Endothelial cell of umbilical vein (primary cell): ENCODE results near the gene ZBTB7B.

Experiments used
- EZH2 ChIP-seq: IDR thresholded peaks from 2 replicates; pipeline ENCODE4 v1.6.1; 2012; ENCODE audit warnings: borderline replicate concordance, low read depth, mild to moderate bottlenecking, moderate library complexity, low read length, inconsistent platforms; ENCODE audit not compliant: severe bottlenecking
- FOS ChIP-seq: IDR thresholded peaks from 2 replicates; pipeline ENCODE4 v1.6.1; 2011; ENCODE audit warnings: mild to moderate bottlenecking, low read length, moderate library complexity, borderline replicate concordance; ENCODE audit not compliant: insufficient read depth
- JUN ChIP-seq: IDR thresholded peaks from 2 replicates; pipeline ENCODE4 v1.6.1; 2011; ENCODE audit warnings: borderline replicate concordance, low read depth; ENCODE audit not compliant: insufficient read length, insufficient read depth
- POLR2A ChIP-seq: IDR thresholded peaks from 2 replicates; pipeline ENCODE4 v1.6.1; 2012; ENCODE audit warnings: low read depth, mild to moderate bottlenecking, control low read depth, low read length
- TF ChIP-seq, protein P1 (sequence below), 2 donors: IDR thresholded peaks; 1 replicate in 1 of 2; 2 replicates in 1 of 2; pipeline ENCODE4 v1.5.1; 2011; ENCODE audit warnings: low read length in 2 of 2, mild to moderate bottlenecking in 2 of 2, moderate library complexity in 2 of 2, control low read depth in 1 of 2, inconsistent platforms in 1 of 2, low read depth in 1 of 2; ENCODE audit not compliant: insufficient read depth in 1 of 2; ENCODE audit errors: extremely low read depth in 1 of 2

DNA sequence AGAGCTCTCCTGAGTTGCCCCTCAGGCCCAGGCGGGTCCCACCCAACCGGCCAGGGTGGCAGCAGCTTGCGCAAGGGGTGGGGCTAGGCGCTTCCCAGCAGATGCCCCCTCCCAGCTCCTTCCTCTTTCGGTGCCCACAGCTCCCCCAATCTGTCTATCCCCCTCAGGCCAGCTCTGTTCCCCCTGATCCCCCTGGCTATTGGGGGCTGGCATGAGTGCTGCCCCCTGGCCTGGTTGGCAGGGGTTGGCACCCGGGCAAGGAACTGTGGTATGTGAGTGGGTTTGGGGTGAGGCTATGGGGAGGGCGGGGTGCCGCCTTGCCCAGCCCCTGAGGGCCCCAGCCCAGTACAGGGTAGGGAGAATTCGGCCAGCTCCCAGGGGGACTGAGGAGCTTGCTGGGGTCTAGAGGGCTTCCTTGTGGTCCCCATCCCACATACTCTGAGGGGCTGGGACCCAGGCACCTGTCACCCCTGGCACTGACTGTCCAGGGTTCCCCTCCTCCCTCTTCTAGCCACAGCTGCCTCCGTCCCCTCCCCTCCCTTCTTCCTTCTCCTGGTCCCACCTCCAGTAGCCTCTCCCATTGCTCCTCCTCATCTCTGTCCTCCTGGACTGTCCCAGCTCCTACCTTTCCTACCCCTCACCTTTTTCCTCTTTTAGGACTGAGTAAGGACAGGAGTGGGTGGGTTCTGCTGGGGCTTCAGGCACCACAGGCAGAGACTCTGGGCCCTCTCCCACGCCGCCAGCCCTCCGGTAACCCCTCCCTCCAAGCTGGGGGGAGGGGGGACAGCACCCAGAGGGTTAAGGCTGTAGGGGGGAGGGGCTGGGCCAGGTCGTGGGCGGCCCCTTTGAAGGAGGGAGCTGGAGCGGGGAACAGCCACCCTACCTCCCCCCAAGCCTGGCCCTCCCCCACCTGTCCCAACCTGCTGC, 5.7 kb downstream of the ZBTB7B start:
- TF ChIP-seq POLR2A (no peak), EZH2 (no peak), JUN (no peak), FOS (no peak)
- TF ChIP-seq, protein P1, sequence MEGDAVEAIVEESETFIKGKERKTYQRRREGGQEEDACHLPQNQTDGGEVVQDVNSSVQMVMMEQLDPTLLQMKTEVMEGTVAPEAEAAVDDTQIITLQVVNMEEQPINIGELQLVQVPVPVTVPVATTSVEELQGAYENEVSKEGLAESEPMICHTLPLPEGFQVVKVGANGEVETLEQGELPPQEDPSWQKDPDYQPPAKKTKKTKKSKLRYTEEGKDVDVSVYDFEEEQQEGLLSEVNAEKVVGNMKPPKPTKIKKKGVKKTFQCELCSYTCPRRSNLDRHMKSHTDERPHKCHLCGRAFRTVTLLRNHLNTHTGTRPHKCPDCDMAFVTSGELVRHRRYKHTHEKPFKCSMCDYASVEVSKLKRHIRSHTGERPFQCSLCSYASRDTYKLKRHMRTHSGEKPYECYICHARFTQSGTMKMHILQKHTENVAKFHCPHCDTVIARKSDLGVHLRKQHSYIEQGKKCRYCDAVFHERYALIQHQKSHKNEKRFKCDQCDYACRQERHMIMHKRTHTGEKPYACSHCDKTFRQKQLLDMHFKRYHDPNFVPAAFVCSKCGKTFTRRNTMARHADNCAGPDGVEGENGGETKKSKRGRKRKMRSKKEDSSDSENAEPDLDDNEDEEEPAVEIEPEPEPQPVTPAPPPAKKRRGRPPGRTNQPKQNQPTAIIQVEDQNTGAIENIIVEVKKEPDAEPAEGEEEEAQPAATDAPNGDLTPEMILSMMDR (IDR thresholded peaks at IDR 0.05; ENCODE audit: extremely low read depth in 1 of 2, insufficient read depth in 1 of 2, low read depth in 1 of 2, low read length in 2 of 2): no peak
